ENCODE measurements around the gene PPP5C.

GRCh38 chr19:46420056-46420455 is 73.2 kb downstream of the PPP5C start:
- TF ChIP-seq CTCF (IDR thresholded peaks at IDR 0.05) = no peak
- TF ChIP-seq POLR2A (IDR thresholded peaks at IDR 0.05) = no peak
